Measurements from ENCODE around the gene CCDC15.

The CCDC15 gene

GRCh38 chr11:124920356-124920755 lies 33.6 kb upstream of the CCDC15 start:
- no peak for TF ChIP-seq CTCF (conservative IDR thresholded peaks at IDR 0.05; ENCODE audit: low read depth)
- POLR2A ChIA-PET (ENCODE audit: low non-redundant PET), result no interaction called here
- H3K27ac ChIP-seq, result no peak overlapping the region
- CTCF ChIA-PET, result interaction anchor here (0.6 to 0.7 kb wide), 2 partner anchors 25 to 410 kb away, joined by 3 to 4 read pairs; no protein-coding TSS in a partner anchor
- DNase-seq (ENCODE audit: low spot score), result no peak

- no peak for TF ChIP-seq CTCF (conservative IDR thresholded peaks at IDR 0.05; ENCODE audit: low read depth)
- POLR2A ChIA-PET (ENCODE audit: low non-redundant PET), result no interaction called here
- CTCF ChIA-PET, result interaction anchor here (0.6 kb wide), 1 partner anchor 410 kb away, joined by 4 read pairs; no protein-coding TSS in a partner anchor
- DNase-seq (ENCODE audit: low spot score), result peak; percentile 43
- H3K27ac ChIP-seq, result no peak overlapping the region
Measured at GRCh38 chr11:124920870-124921609, 33.0 kb upstream of the CCDC15 start.

- DNase-seq (ENCODE audit: low spot score), result no peak
- H3K27ac ChIP-seq, result no peak overlapping the region
- ChIA-PET POLR2A (ENCODE audit: low non-redundant PET) (no interaction called here), CTCF (no interaction called here)
- no peak for TF ChIP-seq CTCF (conservative IDR thresholded peaks at IDR 0.05; ENCODE audit: low read depth)
Measured at GRCh38 chr11:124922831-124923230, 31.2 kb upstream of the CCDC15 start.

DNA sequence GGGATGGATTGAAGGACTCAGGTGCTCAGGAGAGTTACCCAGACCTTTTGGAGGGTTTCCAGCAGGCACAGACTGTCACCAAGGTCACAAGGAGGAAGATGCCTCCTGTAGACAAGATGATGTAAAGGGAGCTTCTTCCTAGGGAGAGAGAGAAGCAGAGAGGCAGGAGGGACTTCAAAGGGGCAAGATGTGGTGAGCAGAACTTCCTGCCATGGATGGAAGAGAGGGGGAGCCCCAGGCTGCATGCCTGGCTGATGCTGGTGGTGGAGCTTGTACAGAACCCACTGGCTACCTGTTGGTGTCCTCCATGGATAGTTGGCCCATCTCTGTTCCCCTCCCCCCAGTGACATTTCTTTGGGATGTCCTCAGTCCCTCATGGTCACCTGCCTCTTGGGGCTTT lies 30.7 kb upstream of the CCDC15 start:
- ChIA-PET POLR2A (ENCODE audit: low non-redundant PET) (no interaction called here), CTCF (interaction anchor here (1.2 kb wide), 1 partner anchor 11 kb away, joined by 3 read pairs; no protein-coding TSS in a partner anchor)
- DNase-seq (ENCODE audit: low spot score), result no peak
- H3K27ac ChIP-seq, result no peak overlapping the region
- no peak for TF ChIP-seq CTCF (conservative IDR thresholded peaks at IDR 0.05; ENCODE audit: low read depth)

- no peak for TF ChIP-seq CTCF (conservative IDR thresholded peaks at IDR 0.05; ENCODE audit: low read depth)
- POLR2A ChIA-PET (ENCODE audit: low non-redundant PET), result no interaction called here
- CTCF ChIA-PET, result no interaction called here
- no peak overlapping the region for H3K27ac ChIP-seq
- DNase-seq (ENCODE audit: low spot score), result no peak
Measured at GRCh38 chr11:124928942-124929665, 24.9 kb upstream of the CCDC15 start.

GRCh38 chr11:124930799-124931198 lies 23.2 kb upstream of the CCDC15 start:
- no peak for TF ChIP-seq CTCF (conservative IDR thresholded peaks at IDR 0.05; ENCODE audit: low read depth)
- no peak overlapping the region for H3K27ac ChIP-seq
- POLR2A ChIA-PET (ENCODE audit: low non-redundant PET), result no interaction called here
- CTCF ChIA-PET, result no interaction called here
- DNase-seq (ENCODE audit: low spot score), result no peak
